ENCODE data around the gene AVPR2. TPM values are rescaled to one million over a fixed set of nuclear protein-coding genes. Genes with fewer than 3 reads are reported as not detected.

AVPR2 gene
- total and polyA plus RNA-seq, 9 donors, result 0.34 to 1.5 (median 0.55) TPM; not detected in 3

DNA sequence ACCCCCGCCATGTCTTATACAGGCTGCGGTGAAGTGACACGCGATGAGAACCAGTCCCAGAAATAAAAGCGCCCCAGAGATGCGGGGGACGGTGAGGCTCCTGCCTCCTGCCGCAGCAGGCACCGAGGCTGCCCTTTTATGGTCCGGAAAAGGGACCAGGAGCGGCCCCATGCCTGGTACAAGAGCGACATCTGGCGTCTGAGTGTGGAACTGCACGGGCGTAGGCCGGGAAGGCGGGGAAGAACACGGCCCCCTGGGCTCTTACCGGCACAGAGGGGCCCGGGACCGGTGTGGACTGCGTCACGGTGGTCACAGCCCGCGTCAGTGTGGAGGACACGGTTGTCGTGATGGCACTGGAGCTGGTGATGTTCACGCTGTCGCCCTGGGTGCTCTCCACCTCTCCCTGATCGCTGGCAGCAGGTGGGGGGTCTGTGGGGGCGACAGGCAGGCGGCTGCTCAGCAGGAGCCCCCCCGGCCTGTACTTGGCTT is 48.9 kb downstream of the AVPR2 start:
- no peaks in the 10 kb centered on the region for H3K27me3 ChIP-seq
- peak; percentile 60 to 87 (median 80) for DNase-seq
- H3K27ac ChIP-seq, result no peak overlapping the region
- no peak overlapping the region for H3K4me3 ChIP-seq
- WGBS, 3 donors, result 27 to 46% (median 44%) methylated on average over 30 to 33 of the region's 33 CpGs
- H3K36me3 ChIP-seq, result no peaks in the 10 kb centered on the region
- intact Hi-C loops (cut with DNase I), result loop anchor here in 3 of 4 donors (2.0 to 10.0 kb wide), 4 partner anchors 186 to 409 kb away; partner anchors contain the start of gene PLXNB3 (in 2 of the 3)
- no peaks in the 10 kb centered on the region for H3K9me3 ChIP-seq
- H3K4me1 ChIP-seq (ENCODE audit: insufficient read depth), result peaks cover 2% of the 10 kb centered on the region
- TF ChIP-seq POLR2A (IDR thresholded peaks at IDR 0.05), result no peak
- TF ChIP-seq, protein P1, sequence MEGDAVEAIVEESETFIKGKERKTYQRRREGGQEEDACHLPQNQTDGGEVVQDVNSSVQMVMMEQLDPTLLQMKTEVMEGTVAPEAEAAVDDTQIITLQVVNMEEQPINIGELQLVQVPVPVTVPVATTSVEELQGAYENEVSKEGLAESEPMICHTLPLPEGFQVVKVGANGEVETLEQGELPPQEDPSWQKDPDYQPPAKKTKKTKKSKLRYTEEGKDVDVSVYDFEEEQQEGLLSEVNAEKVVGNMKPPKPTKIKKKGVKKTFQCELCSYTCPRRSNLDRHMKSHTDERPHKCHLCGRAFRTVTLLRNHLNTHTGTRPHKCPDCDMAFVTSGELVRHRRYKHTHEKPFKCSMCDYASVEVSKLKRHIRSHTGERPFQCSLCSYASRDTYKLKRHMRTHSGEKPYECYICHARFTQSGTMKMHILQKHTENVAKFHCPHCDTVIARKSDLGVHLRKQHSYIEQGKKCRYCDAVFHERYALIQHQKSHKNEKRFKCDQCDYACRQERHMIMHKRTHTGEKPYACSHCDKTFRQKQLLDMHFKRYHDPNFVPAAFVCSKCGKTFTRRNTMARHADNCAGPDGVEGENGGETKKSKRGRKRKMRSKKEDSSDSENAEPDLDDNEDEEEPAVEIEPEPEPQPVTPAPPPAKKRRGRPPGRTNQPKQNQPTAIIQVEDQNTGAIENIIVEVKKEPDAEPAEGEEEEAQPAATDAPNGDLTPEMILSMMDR (IDR thresholded peaks at IDR 0.05), result peak; percentile 92 to 95 (median 94)

DNA sequence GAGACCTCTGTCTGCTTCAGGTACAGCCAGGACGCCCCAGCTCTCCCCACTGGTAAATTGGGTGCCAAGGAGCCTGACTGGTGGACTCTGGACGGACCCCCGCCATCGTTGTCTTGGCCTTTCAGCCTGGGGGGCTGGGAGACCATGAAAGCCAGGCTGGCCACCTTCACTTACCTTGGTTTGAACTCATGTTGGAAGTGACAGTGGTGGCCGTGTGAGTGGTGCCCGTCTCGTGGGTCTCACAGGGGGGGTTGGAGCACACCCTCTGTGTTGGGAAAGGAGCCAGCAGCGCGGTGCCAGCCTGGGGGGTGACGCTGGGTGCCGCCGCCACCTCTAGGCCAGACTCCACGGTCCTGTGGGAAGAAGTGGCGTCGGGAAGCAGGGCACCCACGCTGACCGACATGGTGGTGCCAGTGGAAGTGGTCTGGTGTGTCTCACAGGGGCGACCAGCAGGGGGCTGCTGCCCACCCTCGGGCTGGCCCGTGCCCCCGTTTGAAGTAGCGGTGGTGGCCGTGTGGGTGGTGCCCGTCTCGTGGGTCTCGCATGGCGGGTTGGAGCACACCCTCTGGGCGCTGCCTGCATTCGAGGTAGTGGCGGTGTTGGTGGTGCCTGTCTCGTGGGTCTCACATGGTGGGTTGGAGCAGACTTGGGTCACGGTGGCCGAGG is 49.6 kb downstream of the AVPR2 start:
- Histone ChIP-seq H3K9me3 (no peaks in the 10 kb centered on the region), H3K4me3 (no peak overlapping the region), H3K27me3 (no peaks in the 10 kb centered on the region), H3K4me1 (ENCODE audit: insufficient read depth) (no peaks in the 10 kb centered on the region), H3K36me3 (no peaks in the 10 kb centered on the region), H3K27ac (no peak overlapping the region)
- TF ChIP-seq, protein P1 (IDR thresholded peaks at IDR 0.05), result no peak
- TF ChIP-seq POLR2A (IDR thresholded peaks at IDR 0.05), result no peak
- TF ChIP-seq EP300 (IDR thresholded peaks at IDR 0.05), result no peak
- whole genome bisulfite sequencing, 3 donors, result 82 to 86% (median 83%) methylated on average over 33 of the region's 33 CpGs
- intact Hi-C loops (cut with DNase I), result loop anchor here in 3 of 4 donors (2.0 to 10.0 kb wide), 4 partner anchors 187 to 409 kb away; partner anchors contain the start of gene PLXNB3 (in 2 of the 3)
- DNase-seq, result no peak

DNA sequence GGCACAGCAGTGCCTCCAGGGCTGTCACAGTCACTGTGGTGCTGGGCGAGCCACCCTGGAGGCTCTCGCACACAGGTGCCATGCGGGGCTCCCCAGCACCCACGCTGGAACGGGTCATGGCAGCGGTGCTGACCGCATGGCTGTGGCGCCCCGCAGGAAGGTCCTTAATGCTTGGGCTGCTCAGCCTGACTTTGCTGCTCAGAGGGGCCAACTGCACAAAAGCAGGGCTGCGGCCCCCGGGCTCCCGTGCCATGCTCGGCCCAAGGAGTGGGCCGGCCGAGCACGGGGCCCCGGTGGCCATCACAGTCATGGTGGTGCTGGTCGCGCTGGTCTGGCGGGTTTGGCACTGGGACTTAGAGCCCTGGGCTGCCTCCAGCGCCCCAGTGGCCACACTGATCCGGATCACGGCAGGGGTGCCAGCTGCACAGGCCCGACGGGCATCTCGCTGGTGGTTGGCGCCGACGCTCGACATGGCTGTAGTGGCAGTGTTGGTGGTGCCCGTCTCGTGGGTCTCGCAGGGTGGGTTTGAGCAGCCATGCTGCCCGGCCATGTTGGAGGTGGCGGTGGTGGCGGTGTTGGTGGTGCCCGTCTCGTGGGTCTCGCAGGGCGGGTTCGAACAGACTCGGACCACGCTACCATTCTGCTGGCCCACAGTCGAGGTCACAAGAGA is 50.2 kb downstream of the AVPR2 start:
- intact Hi-C loops (cut with DNase I), result loop anchor here (5.0 to 10.0 kb wide), 3 partner anchors 187 to 410 kb away; partner anchors contain the start of gene PLXNB3 (in 1 of the 4)
- DNase-seq, result no peak
- no peaks in the 10 kb centered on the region for H3K9me3 ChIP-seq
- no peak overlapping the region for H3K4me3 ChIP-seq
- no peaks in the 10 kb centered on the region for H3K36me3 ChIP-seq
- no peaks in the 10 kb centered on the region for H3K4me1 ChIP-seq (ENCODE audit: insufficient read depth)
- H3K27me3 ChIP-seq, result no peaks in the 10 kb centered on the region
- no peak for TF ChIP-seq POLR2A (IDR thresholded peaks at IDR 0.05)
- no peak overlapping the region for H3K27ac ChIP-seq
- 91 to 95% (median 92%) methylated on average over 34 to 44 of the region's 44 CpGs for WGBS, 3 donors

DNA sequence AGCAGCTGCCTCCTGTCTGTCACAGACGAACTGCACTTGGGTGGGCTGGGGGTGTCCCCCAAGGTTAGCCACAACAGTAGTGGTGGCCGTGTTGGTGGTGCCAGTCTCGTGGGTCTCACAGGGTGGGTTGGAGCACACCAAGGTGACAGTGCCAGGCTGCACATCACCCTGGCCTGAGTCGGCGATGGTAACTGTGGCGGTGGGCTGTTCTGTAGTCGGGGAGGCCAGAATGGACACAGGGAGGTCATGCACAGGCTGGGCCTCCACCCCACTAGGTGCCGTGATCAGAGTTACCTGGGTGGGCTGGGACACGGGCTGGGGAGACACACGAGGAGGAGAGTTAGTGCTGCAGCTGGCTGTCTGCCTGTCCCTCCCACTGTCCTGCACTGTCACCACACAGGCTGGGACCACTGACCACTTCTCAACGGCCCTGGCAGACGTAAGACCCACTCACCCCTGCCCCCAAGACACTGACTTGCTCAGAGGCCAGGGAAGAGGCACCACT is 50.8 kb downstream of the AVPR2 start:
- Histone ChIP-seq H3K36me3 (no peaks in the 10 kb centered on the region), H3K9me3 (no peaks in the 10 kb centered on the region), H3K27ac (no peak overlapping the region)

More for the DNA sequence above, 50.8 kb downstream of the AVPR2 start:
- Histone ChIP-seq H3K27me3 (no peaks in the 10 kb centered on the region), H3K4me3 (no peak overlapping the region), H3K4me1 (ENCODE audit: insufficient read depth) (no peaks in the 10 kb centered on the region)
- no peak for TF ChIP-seq EP300 (IDR thresholded peaks at IDR 0.05)
- TF ChIP-seq POLR2A (IDR thresholded peaks at IDR 0.05), result no peak
- TF ChIP-seq, protein P1 (IDR thresholded peaks at IDR 0.05), result no peak
- DNase-seq, result no peak
- WGBS, 3 donors, result 72 to 79% (median 79%) methylated on average over 11 to 12 of the region's 12 CpGs
- intact Hi-C loops (cut with DNase I), result loop anchor here in 2 of 4 donors (5.0 to 10.0 kb wide), 2 partner anchors 188 to 410 kb away; no protein-coding TSS in a partner anchor

Measured in ovary (tissue), 9 donors.